ENCODE data around the gene VN1R5.

- no peak for TF ChIP-seq POLR2AphosphoS5 (IDR thresholded peaks at IDR 0.05)
- no peak for TF ChIP-seq CTCF (IDR thresholded peaks at IDR 0.05)
- no peak for TF ChIP-seq POLR2A (IDR thresholded peaks at IDR 0.05)
- TF ChIP-seq EP300 (IDR thresholded peaks at IDR 0.05), result no peak
Measured at GRCh38 chr1:247247568-247247967, 8.3 kb upstream of the VN1R5 start.
